ENCODE data around the gene SLCO3A1. TPM values are rescaled to one million over a fixed set of nuclear protein-coding genes. Genes with fewer than 3 reads are reported as not detected.

SLCO3A1 gene
- total and polyA plus RNA-seq, 2 experiments from 2014 or later: 35.5 to 71.9 TPM

- DNase-seq (ENCODE audit: low read depth in 1 of 2, low spot score in 1 of 2): no peak
- H3K27ac ChIP-seq: peak overlapping the region; percentile 40
- H3K4me3 ChIP-seq: no peak overlapping the region
- no peaks in the 10 kb centered on the region for H3K27me3 ChIP-seq
- peaks cover 30% of the 10 kb centered on the region for H3K4me1 ChIP-seq (ENCODE audit: low read depth)
- H3K9me3 ChIP-seq (ENCODE audit: low read depth): no peaks in the 10 kb centered on the region
- no peak for TF ChIP-seq CTCF (IDR thresholded peaks at IDR 0.05; ENCODE audit: low read depth, low read length)
- no peaks in the 10 kb centered on the region for H3K36me3 ChIP-seq
These were observed 313.9 kb downstream of the SLCO3A1 start for GRCh38 chr15:92167451-92167850.

GRCh38 chr15:92168066-92168683 lies 314.7 kb downstream of the SLCO3A1 start:
- peaks cover 30% of the 10 kb centered on the region for H3K4me1 ChIP-seq (ENCODE audit: low read depth)
- H3K9me3 ChIP-seq (ENCODE audit: low read depth): no peaks in the 10 kb centered on the region
- no peak for TF ChIP-seq CTCF (IDR thresholded peaks at IDR 0.05; ENCODE audit: low read depth, low read length)
- DNase-seq (ENCODE audit: low read depth in 1 of 2, low spot score in 1 of 2): no peak
- no peaks in the 10 kb centered on the region for H3K27me3 ChIP-seq
- no peak overlapping the region for H3K4me3 ChIP-seq
- H3K27ac ChIP-seq: no peak overlapping the region
- H3K36me3 ChIP-seq: no peaks in the 10 kb centered on the region

GRCh38 chr15:92170897-92171296 lies 317.4 kb downstream of the SLCO3A1 start:
- Histone ChIP-seq H3K27me3 (no peaks in the 10 kb centered on the region), H3K4me3 (no peak overlapping the region), H3K4me1 (ENCODE audit: low read depth) (peaks cover 14% of the 10 kb centered on the region), H3K36me3 (no peaks in the 10 kb centered on the region), H3K27ac (no peak overlapping the region), H3K9me3 (ENCODE audit: low read depth) (no peaks in the 10 kb centered on the region)
- DNase-seq (ENCODE audit: low read depth in 1 of 2, low spot score in 1 of 2): no peak
- no peak for TF ChIP-seq CTCF (IDR thresholded peaks at IDR 0.05; ENCODE audit: low read depth, low read length)

- no peaks in the 10 kb centered on the region for H3K27me3 ChIP-seq
- no peak for DNase-seq (ENCODE audit: low read depth in 1 of 2, low spot score in 1 of 2)
- H3K4me1 ChIP-seq (ENCODE audit: low read depth): no peaks in the 10 kb centered on the region
- no peaks in the 10 kb centered on the region for H3K9me3 ChIP-seq (ENCODE audit: low read depth)
- H3K27ac ChIP-seq: no peak overlapping the region
- no peaks in the 10 kb centered on the region for H3K36me3 ChIP-seq
- no peak overlapping the region for H3K4me3 ChIP-seq
- TF ChIP-seq CTCF (IDR thresholded peaks at IDR 0.05; ENCODE audit: low read depth, low read length): no peak
These were observed 325.4 kb downstream of the SLCO3A1 start for GRCh38 chr15:92178911-92179310.

- no peaks in the 10 kb centered on the region for H3K27me3 ChIP-seq
- H3K36me3 ChIP-seq: no peaks in the 10 kb centered on the region
- H3K4me1 ChIP-seq (ENCODE audit: low read depth): no peaks in the 10 kb centered on the region
- no peak overlapping the region for H3K27ac ChIP-seq
- no peak for DNase-seq (ENCODE audit: low read depth in 1 of 2, low spot score in 1 of 2)
- H3K4me3 ChIP-seq: no peak overlapping the region
- H3K9me3 ChIP-seq (ENCODE audit: low read depth): no peaks in the 10 kb centered on the region
- TF ChIP-seq CTCF (IDR thresholded peaks at IDR 0.05; ENCODE audit: low read depth, low read length): no peak
These were observed 330.6 kb downstream of the SLCO3A1 start for GRCh38 chr15:92184142-92184541.
